H9 (cell line): ENCODE data around the gene AGBL3. TPM values are rescaled to one million over a fixed set of nuclear protein-coding genes. Genes with fewer than 3 reads are reported as not detected.

Experiments
- DNase-seq: peaks from one replicate; pipeline ENCODE4 v3.0.0-alpha.2; 2017
- H2AFZ ChIP-seq: one replicate; pipeline ENCODE4 v1.6.1; 2013; ENCODE audit warnings: mild to moderate bottlenecking, low read length, control low read depth, moderate library complexity
- H2AK5ac ChIP-seq: 2 replicates; pipeline ENCODE4 v1.6.1; 2013; ENCODE audit warnings: low read length, control low read depth, mixed read lengths; ENCODE audit not compliant: insufficient read length
- H2BK120ac ChIP-seq: one replicate; pipeline ENCODE4 v1.6.1; 2013; ENCODE audit warnings: low read depth, mild to moderate bottlenecking, low read length, control low read depth, inconsistent platforms; ENCODE audit not compliant: poor library complexity, severe bottlenecking
- H2BK12ac ChIP-seq: 2 replicates; pipeline ENCODE4 v1.6.1; 2013; ENCODE audit warnings: low read length, control low read depth, mixed read lengths, low read depth; ENCODE audit not compliant: insufficient read length
- H2BK15ac ChIP-seq: 2 replicates; pipeline ENCODE4 v1.6.1; 2013; ENCODE audit warnings: low read depth, low read length, control low read depth
- H2BK20ac ChIP-seq: one replicate; pipeline ENCODE4 v1.6.1; 2013; ENCODE audit warnings: low read depth, mild to moderate bottlenecking, low read length, control low read depth, inconsistent platforms; ENCODE audit not compliant: poor library complexity, severe bottlenecking
- H2BK5ac ChIP-seq: 2 replicates; pipeline ENCODE4 v1.6.1; 2013; ENCODE audit warnings: low read length, control low read depth, mixed read lengths; ENCODE audit not compliant: insufficient read length
- H3K14ac ChIP-seq: 2 replicates; pipeline ENCODE4 v1.6.1; 2013; ENCODE audit warnings: low read length, control low read depth; ENCODE audit not compliant: insufficient read depth
- H3K18ac ChIP-seq: 2 replicates; pipeline ENCODE4 v1.6.1; 2013; ENCODE audit warnings: low read depth, mild to moderate bottlenecking, mixed read lengths, low read length, control low read depth; ENCODE audit not compliant: insufficient read length
- H3K23ac ChIP-seq: 2 replicates; pipeline ENCODE4 v1.6.1; 2013; ENCODE audit warnings: low read length, control low read depth, mixed read lengths, low read depth; ENCODE audit not compliant: insufficient read length
- H3K23me2 ChIP-seq: 2 replicates; pipeline ENCODE4 v1.6.1; 2013; ENCODE audit warnings: low read depth, mild to moderate bottlenecking, mixed read lengths, low read length, control low read depth; ENCODE audit not compliant: insufficient read length, poor library complexity, severe bottlenecking
- H3K27ac ChIP-seq: 2 replicates; pipeline ENCODE4 v1.5.1; 2013; ENCODE audit warnings: low read length, control low read depth, mixed read lengths, low read depth; ENCODE audit not compliant: insufficient read length
- H3K27me3 ChIP-seq: 2 replicates; pipeline ENCODE4 v1.6.1; 2013; ENCODE audit warnings: low read length, control low read depth, inconsistent platforms; ENCODE audit not compliant: insufficient read depth
- H3K4ac ChIP-seq: 2 replicates; pipeline ENCODE4 v1.6.1; 2013; ENCODE audit warnings: low read depth, mild to moderate bottlenecking, control low read depth, inconsistent platforms, low read length, moderate library complexity
- H3K4me1 ChIP-seq: 2 replicates; pipeline ENCODE4 v1.6.1; 2013; ENCODE audit warnings: low read length, control low read depth, inconsistent platforms; ENCODE audit not compliant: insufficient read depth
- H3K4me2 ChIP-seq: 2 replicates; pipeline ENCODE4 v1.6.1; 2013; ENCODE audit warnings: low read length, control low read depth, mixed read lengths; ENCODE audit not compliant: insufficient read length, insufficient read depth
- H3K56ac ChIP-seq: 2 replicates; pipeline ENCODE4 v1.6.1; 2013; ENCODE audit warnings: low read depth, mild to moderate bottlenecking, mixed read lengths, low read length, control low read depth; ENCODE audit not compliant: insufficient read length
- H3K79me1 ChIP-seq: 2 replicates; pipeline ENCODE4 v1.6.1; 2013; ENCODE audit warnings: low read depth, mild to moderate bottlenecking, moderate library complexity, low read length, control low read depth, inconsistent platforms; ENCODE audit not compliant: insufficient read depth, poor library complexity, severe bottlenecking
- H3K79me2 ChIP-seq: 2 replicates; pipeline ENCODE4 v1.6.1; 2013; ENCODE audit warnings: low read length, control low read depth, inconsistent platforms; ENCODE audit not compliant: insufficient read depth
- H3K9ac ChIP-seq: 2 replicates; pipeline ENCODE4 v1.6.1; 2013; ENCODE audit warnings: low read length, control low read depth, mixed read lengths; ENCODE audit not compliant: insufficient read length; ENCODE audit errors: extremely low read depth
- H3K9me3 ChIP-seq: one replicate; pipeline ENCODE4 v1.6.1; 2013; ENCODE audit warnings: low read depth, low read length, inconsistent platforms; ENCODE audit not compliant: control insufficient read depth
- H3T11ph ChIP-seq: one replicate; pipeline ENCODE4 v1.6.1; 2013; ENCODE audit warnings: mild to moderate bottlenecking, low read length, control low read depth, inconsistent platforms
- H4K20me1 ChIP-seq: one replicate; pipeline ENCODE4 v1.6.1; 2013; ENCODE audit not compliant: control insufficient read depth, insufficient read length, insufficient read depth
- H4K5ac ChIP-seq: 2 replicates; pipeline ENCODE4 v1.6.1; 2013; ENCODE audit warnings: low read depth, mild to moderate bottlenecking, mixed read lengths, low read length, control low read depth; ENCODE audit not compliant: insufficient read length
- H4K8ac ChIP-seq: replicated peaks from 2 replicates; pipeline ENCODE4 v1.6.1; 2013; ENCODE audit warnings: low read length, control low read depth, mixed read lengths, low read depth; ENCODE audit not compliant: insufficient read length
- H4K91ac ChIP-seq: 2 replicates; pipeline ENCODE4 v1.6.1; 2013; ENCODE audit warnings: low read depth, mild to moderate bottlenecking, moderate library complexity, mixed read lengths, low read length, control low read depth; ENCODE audit not compliant: insufficient read length
- H3K27ac Mint-ChIP-seq, 3 experiments: 2 replicates in 2 of 3; 3 replicates in 1 of 3; pipeline ENCODE4 v1.8.0; 2020 to 2021; ENCODE audit warnings: mixed read lengths in 3 of 3, mild to moderate bottlenecking in 1 of 3, moderate library complexity in 1 of 3
- H3K27me3 Mint-ChIP-seq: 2 replicates; pipeline ENCODE4 v1.8.0; 2021; ENCODE audit warnings: low read depth, mild to moderate bottlenecking, moderate library complexity, mixed read lengths
- H3K36me3 Mint-ChIP-seq, 3 experiments: 2 replicates in 2 of 3; 3 replicates in 1 of 3; pipeline ENCODE4 v1.8.0; 2020 to 2021; ENCODE audit warnings: low read depth in 3 of 3, mixed read lengths in 3 of 3; ENCODE audit not compliant: insufficient read depth in 1 of 3
- H3K4me1 Mint-ChIP-seq, 2 experiments: 2 replicates each; pipeline ENCODE4 v1.8.0; 2020; ENCODE audit warnings: mixed read lengths in 2 of 2
- H3K4me3 Mint-ChIP-seq, 2 experiments: 2 replicates in 1 of 2; 3 replicates in 1 of 2; pipeline ENCODE4 v1.8.0; 2020 to 2021; ENCODE audit warnings: mild to moderate bottlenecking in 2 of 2, mixed read lengths in 2 of 2, moderate library complexity in 1 of 2
- H3K9me3 Mint-ChIP-seq, 2 experiments: 2 replicates in 1 of 2; 3 replicates in 1 of 2; pipeline ENCODE4 v1.8.0; 2020; ENCODE audit warnings: mild to moderate bottlenecking in 2 of 2, mixed read lengths in 2 of 2, moderate library complexity in 1 of 2
- WGBS: extraction: QIAGEN DNeasy Blood & Tissue Kit; methylation state at CpG from one replicate; pipeline ENCODE4 v1.1.7; 2013; ENCODE audit warnings: missing lambda C conversion rate, low lambda C conversion rate, mixed read lengths; ENCODE audit not compliant: insufficient read length; ENCODE audit errors: extremely low coverage; 5-methylcytosine and 5-hydroxymethylcytosine counted together
- total RNA-seq: library from RNA; stranded (reverse); gene quantifications from 2 replicates; pipeline ENCODE4 v1.2.1, GENCODE V29; 2021
- TF ChIP-seq, protein P1 (sequence below): fragments of 200-600 bp; sonication (generic); conservative IDR thresholded peaks from 3 replicates; pipeline ENCODE4 v1.8.0; 2021; ENCODE audit warnings: antibody characterized with exemption, mild to moderate bottlenecking

The AGBL3 gene
- total RNA-seq, 1 experiment from 2014 or later: 2.4 TPM

- no peaks in the 10 kb centered on the region for H3K27me3 ChIP-seq
- no peak overlapping the region for H3K4me2 ChIP-seq
- H3K56ac ChIP-seq: no peak overlapping the region
- H2AFZ ChIP-seq: no peak overlapping the region
- no peak overlapping the region for H3K4ac ChIP-seq
- no peak overlapping the region for H3K9ac ChIP-seq
- H4K5ac ChIP-seq: no peak overlapping the region
- Mint-ChIP-seq H3K27me3 (no peaks in the 10 kb centered on the region), H3K4me3 (no peak overlapping the region), H3K4me1 (no peaks in the 10 kb centered on the region), H3K36me3 (peaks cover 19 to 81% (median 44%) of the 10 kb centered on the region in 3 experiments; a peak in 6 of 7 replicates), H3K9me3 (no peaks in the 10 kb centered on the region; a peak in 1 of 5 replicates), H3K27ac (no peak overlapping the region)
- H2BK12ac ChIP-seq: no peak overlapping the region
- H3K79me2 ChIP-seq: no peaks in the 10 kb centered on the region
- no peaks in the 10 kb centered on the region for H3K23me2 ChIP-seq
- H2AK5ac ChIP-seq: no peak overlapping the region
- H2BK15ac ChIP-seq: no peak overlapping the region
- no peak overlapping the region for H3K27ac ChIP-seq
- TF ChIP-seq, protein P1, sequence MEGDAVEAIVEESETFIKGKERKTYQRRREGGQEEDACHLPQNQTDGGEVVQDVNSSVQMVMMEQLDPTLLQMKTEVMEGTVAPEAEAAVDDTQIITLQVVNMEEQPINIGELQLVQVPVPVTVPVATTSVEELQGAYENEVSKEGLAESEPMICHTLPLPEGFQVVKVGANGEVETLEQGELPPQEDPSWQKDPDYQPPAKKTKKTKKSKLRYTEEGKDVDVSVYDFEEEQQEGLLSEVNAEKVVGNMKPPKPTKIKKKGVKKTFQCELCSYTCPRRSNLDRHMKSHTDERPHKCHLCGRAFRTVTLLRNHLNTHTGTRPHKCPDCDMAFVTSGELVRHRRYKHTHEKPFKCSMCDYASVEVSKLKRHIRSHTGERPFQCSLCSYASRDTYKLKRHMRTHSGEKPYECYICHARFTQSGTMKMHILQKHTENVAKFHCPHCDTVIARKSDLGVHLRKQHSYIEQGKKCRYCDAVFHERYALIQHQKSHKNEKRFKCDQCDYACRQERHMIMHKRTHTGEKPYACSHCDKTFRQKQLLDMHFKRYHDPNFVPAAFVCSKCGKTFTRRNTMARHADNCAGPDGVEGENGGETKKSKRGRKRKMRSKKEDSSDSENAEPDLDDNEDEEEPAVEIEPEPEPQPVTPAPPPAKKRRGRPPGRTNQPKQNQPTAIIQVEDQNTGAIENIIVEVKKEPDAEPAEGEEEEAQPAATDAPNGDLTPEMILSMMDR: no peak
- H4K20me1 ChIP-seq: no peaks in the 10 kb centered on the region
- DNase-seq: no peak
- H4K8ac ChIP-seq: no peak overlapping the region
- H2BK120ac ChIP-seq: no peak overlapping the region
- no peak overlapping the region for H4K91ac ChIP-seq
- no CpG with 5 or more reads among the region's 5 CpGs for WGBS
- H3K23ac ChIP-seq: no peak overlapping the region
- no peaks in the 10 kb centered on the region for H3K79me1 ChIP-seq
- H3T11ph ChIP-seq: no peak overlapping the region
- no peaks in the 10 kb centered on the region for H3K4me1 ChIP-seq
- no peak overlapping the region for H2BK20ac ChIP-seq
- no peaks in the 10 kb centered on the region for H3K9me3 ChIP-seq
- H3K14ac ChIP-seq: no peak overlapping the region
- no peak overlapping the region for H2BK5ac ChIP-seq
- H3K18ac ChIP-seq: no peak overlapping the region
These were observed 26.5 kb upstream of the AGBL3 start for GRCh38 chr7:134959810-134960209.
